ENCODE measurements around the gene POSTN.

GRCh38 chr13:37526710-37527473, 71.7 kb downstream of the POSTN start:
- TF ChIP-seq POLR2A (IDR thresholded peaks at IDR 0.05) (no peak), CTCF (IDR thresholded peaks at IDR 0.05) (no peak)

Measured in ovary (tissue), 3 donors.